HFF-Myc (cell line): ENCODE measurements around the gene SMARCA2.
A peak's percentile ranks its signal among the peaks of the same experiment; 100 is the strongest.

Source experiments
- DNase-seq: peaks from one replicate; pipeline ENCODE4 v3.0.0-alpha.2; 2011; ENCODE audit warnings: low read depth; ENCODE audit errors: extremely low read depth
- H3K4me3 ChIP-seq: replicated peaks from 2 replicates; pipeline ENCODE4 v1.5.1; 2011; ENCODE audit warnings: low read depth, mild to moderate bottlenecking, control low read depth, low read length
- CTCF ChIP-seq: IDR thresholded peaks from 2 replicates; pipeline ENCODE4 v1.5.1; 2012; ENCODE audit warnings: mild to moderate bottlenecking, low read depth, low read length, control low read depth; ENCODE audit errors: missing control alignments

Gene SMARCA2

GRCh38 chr9:1996156-1996555 is 19.0 kb upstream of the SMARCA2 start:
- TF ChIP-seq CTCF, result no peak
- DNase-seq, result no peak
- no peak overlapping the region for H3K4me3 ChIP-seq

- DNase-seq, result no peak
- no peak overlapping the region for H3K4me3 ChIP-seq
- no peak for TF ChIP-seq CTCF
Measured at GRCh38 chr9:1997646-1998045, 17.5 kb upstream of the SMARCA2 start.

- no peak for DNase-seq
- TF ChIP-seq CTCF, result no peak
- no peak overlapping the region for H3K4me3 ChIP-seq
Measured at GRCh38 chr9:1998111-1998510, 17.0 kb upstream of the SMARCA2 start.

- no peak for TF ChIP-seq CTCF
- no peak overlapping the region for H3K4me3 ChIP-seq
- DNase-seq, result no peak
Measured at GRCh38 chr9:2000314-2000713, 14.8 kb upstream of the SMARCA2 start.

- H3K4me3 ChIP-seq, result no peak overlapping the region
- TF ChIP-seq CTCF, result no peak
- no peak for DNase-seq
Measured at GRCh38 chr9:2008372-2008771, 6.8 kb upstream of the SMARCA2 start.

GRCh38 chr9:2012347-2012746 is 2.8 kb upstream of the SMARCA2 start:
- H3K4me3 ChIP-seq, result no peak overlapping the region
- no peak for TF ChIP-seq CTCF
- DNase-seq, result no peak

GRCh38 chr9:2013743-2014475 is 1.2 kb upstream of the SMARCA2 start:
- no peak for TF ChIP-seq CTCF
- H3K4me3 ChIP-seq, result peak overlapping the region; percentile 86
- no peak for DNase-seq
